ENCODE data around the gene TNK2. TPM values are rescaled to one million over a fixed set of nuclear protein-coding genes. Genes with fewer than 3 reads are reported as not detected.

The TNK2 gene
- total RNA-seq, 2 donors from 2014 or later = 24.3 to 34.1 TPM

GRCh38 chr3:195891431-195892104, 16.8 kb downstream of the TNK2 start:
- intact Hi-C loops (cut with DNase I) = loop anchor here in 1 of 2 donors (2.0 kb wide), 1 partner anchor 29 kb away; no protein-coding TSS in a partner anchor
- DNase-seq (ENCODE audit: low spot score) = no peak

GRCh38 chr3:195889870-195890295, 18.5 kb downstream of the TNK2 start:
- intact Hi-C loops (cut with DNase I) = no loop called here
- DNase-seq (ENCODE audit: low spot score) = no peak

GRCh38 chr3:195888981-195889869, 19.1 kb downstream of the TNK2 start:
- DNase-seq (ENCODE audit: low spot score) = no peak
- intact Hi-C loops (cut with DNase I) = no loop called here

- intact Hi-C loops (cut with DNase I) = no loop called here
These were observed 20.0 kb downstream of the TNK2 start for GRCh38 chr3:195888311-195888761.

GRCh38 chr3:195887670-195888069, 20.7 kb downstream of the TNK2 start:
- intact Hi-C loops (cut with DNase I) = no loop called here

More at GRCh38 chr3:195888311-195888761, 20.0 kb downstream of the TNK2 start:
- no peak for DNase-seq (ENCODE audit: low spot score)

GRCh38 chr3:195886181-195887141, 21.9 kb downstream of the TNK2 start:
- intact Hi-C loops (cut with DNase I) = no loop called here

More at GRCh38 chr3:195887670-195888069, 20.7 kb downstream of the TNK2 start:
- no peak for DNase-seq (ENCODE audit: low spot score)

GRCh38 chr3:195885036-195885891, 23.1 kb downstream of the TNK2 start:
- peak; percentile 82 for DNase-seq (ENCODE audit: low spot score)
- intact Hi-C loops (cut with DNase I) = no loop called here

More at GRCh38 chr3:195886181-195887141, 21.9 kb downstream of the TNK2 start:
- no peak for DNase-seq (ENCODE audit: low spot score)

GRCh38 chr3:195884691-195885035, 23.7 kb downstream of the TNK2 start:
- intact Hi-C loops (cut with DNase I) = no loop called here

GRCh38 chr3:195883801-195884200, 24.6 kb downstream of the TNK2 start:
- intact Hi-C loops (cut with DNase I) = no loop called here
- DNase-seq (ENCODE audit: low spot score) = no peak

More at GRCh38 chr3:195884691-195885035, 23.7 kb downstream of the TNK2 start:
- no peak for DNase-seq (ENCODE audit: low spot score)

GRCh38 chr3:195883160-195883559, 25.2 kb downstream of the TNK2 start:
- no peak for DNase-seq (ENCODE audit: low spot score)
- intact Hi-C loops (cut with DNase I) = no loop called here

GRCh38 chr3:195882002-195882441, 26.3 kb downstream of the TNK2 start:
- intact Hi-C loops (cut with DNase I) = no loop called here
- DNase-seq (ENCODE audit: low spot score) = no peak

- no peak for DNase-seq (ENCODE audit: low spot score)
- intact Hi-C loops (cut with DNase I) = no loop called here
These were observed 26.9 kb downstream of the TNK2 start for GRCh38 chr3:195881276-195881988.

- DNase-seq (ENCODE audit: low spot score) = no peak
- intact Hi-C loops (cut with DNase I) = no loop called here
These were observed 28.3 kb downstream of the TNK2 start for GRCh38 chr3:195880037-195880431.

GRCh38 chr3:195879416-195880036, 28.8 kb downstream of the TNK2 start:
- intact Hi-C loops (cut with DNase I) = loop anchor here in 1 of 2 donors (10.0 kb wide), 1 partner anchor 2005 kb away; no protein-coding TSS in a partner anchor
- no peak for DNase-seq (ENCODE audit: low spot score)

- intact Hi-C loops (cut with DNase I) = loop anchor here in 1 of 2 donors (10.0 kb wide), 1 partner anchor 2004 kb away; no protein-coding TSS in a partner anchor
- DNase-seq (ENCODE audit: low spot score) = no peak
These were observed 29.7 kb downstream of the TNK2 start for GRCh38 chr3:195878424-195879274.

Measured in posterior vena cava (tissue), 2 donors.